Colonic mucosa (tissue), 4 donors: Measurements from ENCODE around the gene FBXO31. TPM values are rescaled to one million over a fixed set of nuclear protein-coding genes. Genes with fewer than 3 reads are reported as not detected.

Experiments
- DNase-seq: peaks from one replicate; pipeline ENCODE4 v3.0.0-alpha.2; 2020
- H3K27ac ChIP-seq: fragments of 200-600 bp; one replicate; pipeline ENCODE4 v1.8.0; 2021
- H3K27me3 ChIP-seq: fragments of 200-600 bp; one replicate; pipeline ENCODE4 v1.8.0; 2021
- H3K36me3 ChIP-seq: fragments of 200-600 bp; one replicate; pipeline ENCODE4 v1.8.0; 2021
- H3K4me1 ChIP-seq: fragments of 200-600 bp; one replicate; pipeline ENCODE4 v1.8.0; 2021; ENCODE audit warnings: mild to moderate bottlenecking
- H3K4me3 ChIP-seq: fragments of 200-600 bp; one replicate; pipeline ENCODE4 v1.8.0; 2021
- H3K9ac ChIP-seq, 2 donors: one replicate each; pipeline ENCODE4 v1.7.0; 2013; ENCODE audit warnings: control low read depth in 2 of 2, low read depth in 2 of 2, low read length in 2 of 2
- H3K9me3 ChIP-seq: fragments of 200-600 bp; one replicate; pipeline ENCODE4 v1.8.0; 2021
- CTCF ChIP-seq: fragments of 200-600 bp; IDR thresholded peaks from one replicate; pipeline ENCODE4 v1.8.0; 2022; ENCODE audit warnings: antibody characterized with exemption, mild to moderate bottlenecking
- intact Hi-C: fragments of 100-400 bp; cut with DNase I; formaldehyde crosslinking; loops from one replicate; pipeline ENCODE4 v1.14.1; 2022
- total RNA-seq, 2 donors: library from RNA; stranded (reverse); fragmentation: NEBNext Ultra II Directional in 1 of 2; extraction: Animal tissue kit (Norgen Biotek cat#: 25700) in 1 of 2; gene quantifications; one replicate each; pipeline ENCODE4 v1.2.1, GENCODE V29; 2021
- donor health status: healthy.
- donor health status: DM: no; HTN: no; CAD: no.
- donor health status: DM: no; HTN: no; CAD: no.

The FBXO31 gene
- total RNA-seq, 2 donors from 2014 or later, result 35.1 to 52.3 TPM

DNA sequence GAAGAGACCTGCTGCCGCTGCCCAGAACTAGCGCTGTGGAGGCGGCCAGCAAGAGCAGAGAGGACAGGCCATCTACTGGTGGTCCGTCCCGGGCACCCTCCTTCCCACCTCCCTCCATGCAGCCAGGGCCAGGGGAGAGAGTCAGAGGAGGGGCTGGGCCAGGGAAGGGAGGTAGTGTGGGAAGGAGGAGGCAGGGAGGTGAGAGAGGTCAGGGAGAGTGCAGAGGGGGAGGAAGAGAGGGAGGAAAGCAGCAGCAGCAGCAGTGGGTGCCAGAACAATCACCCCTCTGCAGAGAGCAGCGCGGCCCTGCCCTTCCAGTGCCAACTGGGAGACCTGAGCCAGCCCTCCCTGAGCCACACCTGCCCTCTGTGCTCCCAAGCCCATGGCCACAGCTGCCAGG, 73.0 kb downstream of the FBXO31 start:
- Histone ChIP-seq H3K27ac (no peak overlapping the region), H3K9me3 (no peaks in the 10 kb centered on the region), H3K9ac (no peak overlapping the region), H3K27me3 (no peaks in the 10 kb centered on the region), H3K4me3 (no peak overlapping the region), H3K4me1 (no peaks in the 10 kb centered on the region), H3K36me3 (no peaks in the 10 kb centered on the region)
- intact Hi-C loops, result no loop called here
- no peak for TF ChIP-seq CTCF
- DNase-seq, result no peak

- H3K27ac ChIP-seq, result no peak overlapping the region
- H3K27me3 ChIP-seq, result no peaks in the 10 kb centered on the region
- no peaks in the 10 kb centered on the region for H3K9me3 ChIP-seq
- H3K4me3 ChIP-seq, result no peak overlapping the region
- intact Hi-C loops, result no loop called here
- TF ChIP-seq CTCF, result no peak
- no peaks in the 10 kb centered on the region for H3K36me3 ChIP-seq
- no peak for DNase-seq
- H3K9ac ChIP-seq, result no peak overlapping the region
- no peaks in the 10 kb centered on the region for H3K4me1 ChIP-seq
Observed at GRCh38 chr16:87309620-87310525, 73.7 kb downstream of the FBXO31 start.

GRCh38 chr16:87308826-87309225, 74.8 kb downstream of the FBXO31 start:
- intact Hi-C loops, result no loop called here
- Histone ChIP-seq H3K27ac (no peak overlapping the region), H3K4me3 (no peak overlapping the region), H3K9ac (no peak overlapping the region), H3K27me3 (no peaks in the 10 kb centered on the region), H3K4me1 (no peaks in the 10 kb centered on the region), H3K36me3 (no peaks in the 10 kb centered on the region), H3K9me3 (no peaks in the 10 kb centered on the region)
- no peak for TF ChIP-seq CTCF
- DNase-seq, result no peak

DNA sequence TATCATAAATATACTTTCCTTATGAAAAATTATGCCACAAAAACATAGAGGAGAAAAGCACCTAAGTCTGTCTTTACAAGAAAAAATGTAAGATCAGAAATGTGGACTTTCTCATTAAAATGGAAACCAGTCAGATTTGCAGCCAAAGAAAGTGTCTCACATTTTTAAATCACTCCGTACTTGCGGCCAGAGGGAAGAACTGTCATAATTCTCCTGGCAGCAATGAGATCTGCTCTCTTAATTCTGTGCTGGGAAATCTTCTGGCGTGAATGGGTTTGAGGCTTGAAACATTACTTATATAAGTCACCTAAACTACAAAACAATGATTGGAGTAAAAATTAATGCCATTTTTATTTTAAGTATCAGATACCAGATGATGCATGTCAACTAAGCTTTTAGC, 77.1 kb downstream of the FBXO31 start:
- TF ChIP-seq CTCF, result no peak
- Histone ChIP-seq H3K4me3 (no peak overlapping the region), H3K27me3 (no peaks in the 10 kb centered on the region), H3K4me1 (no peaks in the 10 kb centered on the region), H3K9ac (no peak overlapping the region), H3K36me3 (no peaks in the 10 kb centered on the region), H3K27ac (no peak overlapping the region), H3K9me3 (no peaks in the 10 kb centered on the region)
- intact Hi-C loops, result no loop called here
- DNase-seq, result no peak

DNA sequence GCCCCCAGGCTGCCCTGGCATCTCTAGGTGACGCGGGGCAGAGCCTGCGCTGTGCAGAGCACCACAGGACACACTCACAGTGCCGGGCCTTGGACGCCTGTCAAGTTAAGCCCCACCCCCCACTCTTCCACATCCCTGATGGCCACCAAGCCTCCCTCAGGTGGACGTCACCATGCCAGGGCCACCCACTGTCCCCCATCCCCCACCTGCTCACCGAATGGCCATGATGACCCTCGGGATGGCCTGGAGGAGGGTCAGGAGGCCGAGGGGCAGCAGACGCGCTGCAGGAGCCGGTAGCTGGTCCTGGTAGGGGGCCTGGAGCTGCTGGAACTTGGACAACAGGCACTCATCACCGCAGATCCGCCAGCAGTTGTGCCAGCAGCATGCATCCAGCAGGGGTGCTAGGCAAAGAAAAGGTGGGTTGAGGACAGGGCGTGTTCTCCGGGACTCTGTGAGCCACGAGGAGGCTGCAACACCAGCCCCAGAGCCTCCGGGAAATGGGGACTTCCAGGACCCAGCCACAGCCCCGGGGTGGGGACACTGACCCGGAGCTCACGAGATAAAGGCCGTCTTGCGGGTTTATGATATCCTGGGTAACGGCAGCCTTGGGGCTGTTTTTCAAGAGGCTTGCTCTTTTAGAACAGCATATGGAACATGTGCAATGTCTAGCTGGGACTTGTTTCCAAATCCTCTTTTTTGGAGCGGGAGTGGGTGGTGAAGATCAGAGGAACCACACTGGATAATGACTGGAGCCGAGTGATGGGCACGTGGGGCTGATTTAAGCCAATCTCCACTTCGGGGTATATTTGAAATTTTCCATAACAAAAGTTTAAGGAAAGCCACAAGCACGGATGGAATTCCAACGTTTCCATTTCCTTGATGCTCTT, 77.8 kb downstream of the FBXO31 start:
- Histone ChIP-seq H3K4me1 (no peaks in the 10 kb centered on the region), H3K9ac (no peak overlapping the region), H3K9me3 (no peaks in the 10 kb centered on the region), H3K27me3 (no peaks in the 10 kb centered on the region), H3K36me3 (no peaks in the 10 kb centered on the region), H3K27ac (no peak overlapping the region), H3K4me3 (no peak overlapping the region)
- intact Hi-C loops, result no loop called here
- no peak for DNase-seq
- no peak for TF ChIP-seq CTCF
